ENCODE results near the gene AGBL1. TPM values are rescaled to one million over a fixed set of nuclear protein-coding genes. Genes with fewer than 3 reads are reported as not detected.

The AGBL1 gene
- total RNA-seq, 1 experiment from 2014 or later: not detected

DNA sequence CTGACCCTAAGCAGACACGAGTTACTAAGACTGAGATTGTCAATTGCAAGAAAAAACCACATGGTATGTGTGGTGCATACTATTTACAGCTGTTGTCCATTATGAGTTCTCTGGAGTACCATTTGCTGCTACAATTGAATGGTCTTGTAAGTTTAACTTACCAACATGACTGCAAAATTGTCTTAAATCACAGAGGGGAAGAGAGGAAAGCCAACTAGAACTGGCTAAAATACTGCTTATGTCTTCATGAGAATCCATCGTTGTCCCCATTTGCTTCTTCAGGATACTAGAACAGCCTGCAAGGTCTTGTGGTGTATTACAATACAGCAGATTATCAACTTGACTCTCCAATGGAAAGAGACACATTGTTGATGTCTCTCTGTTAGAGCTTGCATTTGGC, 313.2 kb downstream of the AGBL1 start:
- no peaks in the 10 kb centered on the region for H3K27me3 ChIP-seq (ENCODE audit: low read length)
- no peaks in the 10 kb centered on the region for H3K4me1 ChIP-seq (ENCODE audit: low read length)
- no peaks in the 10 kb centered on the region for H3K36me3 ChIP-seq (ENCODE audit: insufficient read depth, low read length)
- no peak overlapping the region for H3K27ac ChIP-seq (ENCODE audit: low read length)
- no peak overlapping the region for H3K9ac ChIP-seq (ENCODE audit: low read length)
- H4K20me1 ChIP-seq (ENCODE audit: insufficient read depth, low read depth, low read length): no peaks in the 10 kb centered on the region
- no peak overlapping the region for H3K4me3 ChIP-seq (ENCODE audit: low read length)
- H3K9me3 ChIP-seq (ENCODE audit: low read length): no peaks in the 10 kb centered on the region
- no peaks in the 10 kb centered on the region for H3K9me2 ChIP-seq (replicated peaks; ENCODE audit: insufficient read depth, low read length)
- no peak overlapping the region for H3K4me2 ChIP-seq (ENCODE audit: low read depth, low read length, poor library complexity, severe bottlenecking)
- H2AFZ ChIP-seq (ENCODE audit: low read length): no peak overlapping the region
- no peaks in the 10 kb centered on the region for H3K79me2 ChIP-seq (ENCODE audit: low read length)
- no peak for DNase-seq

- H3K27ac ChIP-seq (ENCODE audit: low read length): no peak overlapping the region
Observed at GRCh38 chr15:86394866-86395265, 315.2 kb downstream of the AGBL1 start.

DNA sequence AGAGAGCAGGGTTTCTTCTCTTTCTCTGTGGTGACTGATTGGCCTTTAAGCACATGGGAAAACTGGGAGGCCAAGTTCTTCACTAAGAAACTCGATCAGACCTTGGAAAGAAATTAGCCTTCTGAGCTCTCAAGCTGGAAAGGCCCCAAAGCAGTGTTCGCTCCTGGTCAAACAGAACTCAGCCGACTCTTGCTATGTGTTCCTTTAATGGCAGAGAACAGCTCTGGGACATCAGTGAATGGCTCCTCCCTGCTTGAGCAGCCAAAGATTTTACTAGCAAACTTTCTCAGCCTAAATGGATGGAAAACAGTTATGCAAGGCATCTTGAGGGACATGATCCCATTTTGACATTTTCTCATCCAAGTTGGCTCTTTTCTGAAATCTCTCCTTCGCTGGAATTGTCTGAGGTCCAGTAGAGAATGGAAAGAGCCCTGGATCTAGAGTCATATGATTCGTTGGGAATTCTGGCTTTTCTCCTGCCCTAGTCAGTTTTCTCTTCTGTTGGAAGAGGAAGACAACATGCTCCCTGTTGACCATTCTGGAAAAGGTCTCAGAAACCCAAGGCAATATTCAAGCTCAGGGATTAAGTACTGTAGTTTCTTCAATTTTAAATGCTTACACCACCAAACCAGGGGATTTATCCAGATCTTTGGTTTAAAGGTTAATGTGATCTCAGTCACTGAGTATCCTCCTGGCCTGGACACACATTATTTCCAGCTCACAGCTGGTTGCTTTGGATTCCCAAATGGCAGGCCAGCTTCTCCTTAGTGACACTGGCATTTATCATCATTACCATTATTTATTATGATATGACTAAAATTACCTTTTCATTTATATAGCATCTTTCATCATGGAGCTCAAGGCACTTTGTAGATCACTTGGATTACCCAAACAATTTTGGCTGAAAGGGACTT, 319.6 kb downstream of the AGBL1 start:
- no peak for DNase-seq
- Histone ChIP-seq H3K9ac (ENCODE audit: low read length) (no peak overlapping the region), H3K4me3 (ENCODE audit: low read length) (no peak overlapping the region), H4K20me1 (ENCODE audit: insufficient read depth, low read depth, low read length) (no peaks in the 10 kb centered on the region), H3K27me3 (ENCODE audit: low read length) (no peaks in the 10 kb centered on the region), H2AFZ (ENCODE audit: low read length) (no peak overlapping the region), H3K36me3 (ENCODE audit: insufficient read depth, low read length) (no peaks in the 10 kb centered on the region), H3K27ac (ENCODE audit: low read length) (no peak overlapping the region), H3K4me2 (ENCODE audit: low read depth, low read length, poor library complexity, severe bottlenecking) (no peak overlapping the region), H3K9me3 (ENCODE audit: low read length) (no peaks in the 10 kb centered on the region), H3K4me1 (ENCODE audit: low read length) (no peaks in the 10 kb centered on the region), H3K79me2 (ENCODE audit: low read length) (no peaks in the 10 kb centered on the region), H3K9me2 (replicated peaks; ENCODE audit: insufficient read depth, low read length) (no peaks in the 10 kb centered on the region)

More at GRCh38 chr15:86394866-86395265, 315.2 kb downstream of the AGBL1 start:
- Histone ChIP-seq H3K9ac (ENCODE audit: low read length) (no peak overlapping the region), H2AFZ (ENCODE audit: low read length) (no peak overlapping the region), H3K4me3 (ENCODE audit: low read length) (no peak overlapping the region), H3K27me3 (ENCODE audit: low read length) (no peaks in the 10 kb centered on the region), H3K4me2 (ENCODE audit: low read depth, low read length, poor library complexity, severe bottlenecking) (no peak overlapping the region), H3K79me2 (ENCODE audit: low read length) (no peaks in the 10 kb centered on the region), H3K9me2 (replicated peaks; ENCODE audit: insufficient read depth, low read length) (no peaks in the 10 kb centered on the region), H3K4me1 (ENCODE audit: low read length) (no peaks in the 10 kb centered on the region), H3K9me3 (ENCODE audit: low read length) (no peaks in the 10 kb centered on the region), H4K20me1 (ENCODE audit: insufficient read depth, low read depth, low read length) (no peaks in the 10 kb centered on the region), H3K36me3 (ENCODE audit: insufficient read depth, low read length) (no peaks in the 10 kb centered on the region)
- DNase-seq: no peak

GRCh38 chr15:86403221-86403620, 323.6 kb downstream of the AGBL1 start:
- H3K79me2 ChIP-seq (ENCODE audit: low read length): no peaks in the 10 kb centered on the region
- no peak overlapping the region for H3K4me3 ChIP-seq (ENCODE audit: low read length)
- no peak for DNase-seq
- no peaks in the 10 kb centered on the region for H3K36me3 ChIP-seq (ENCODE audit: insufficient read depth, low read length)
- H3K4me2 ChIP-seq (ENCODE audit: low read depth, low read length, poor library complexity, severe bottlenecking): no peak overlapping the region
- no peaks in the 10 kb centered on the region for H3K9me3 ChIP-seq (ENCODE audit: low read length)
- H3K27ac ChIP-seq (ENCODE audit: low read length): no peak overlapping the region
- H3K9ac ChIP-seq (ENCODE audit: low read length): no peak overlapping the region
- no peaks in the 10 kb centered on the region for H3K4me1 ChIP-seq (ENCODE audit: low read length)
- no peaks in the 10 kb centered on the region for H4K20me1 ChIP-seq (ENCODE audit: insufficient read depth, low read depth, low read length)
- no peak overlapping the region for H2AFZ ChIP-seq (ENCODE audit: low read length)
- no peaks in the 10 kb centered on the region for H3K27me3 ChIP-seq (ENCODE audit: low read length)
- no peaks in the 10 kb centered on the region for H3K9me2 ChIP-seq (replicated peaks; ENCODE audit: insufficient read depth, low read length)

DNA sequence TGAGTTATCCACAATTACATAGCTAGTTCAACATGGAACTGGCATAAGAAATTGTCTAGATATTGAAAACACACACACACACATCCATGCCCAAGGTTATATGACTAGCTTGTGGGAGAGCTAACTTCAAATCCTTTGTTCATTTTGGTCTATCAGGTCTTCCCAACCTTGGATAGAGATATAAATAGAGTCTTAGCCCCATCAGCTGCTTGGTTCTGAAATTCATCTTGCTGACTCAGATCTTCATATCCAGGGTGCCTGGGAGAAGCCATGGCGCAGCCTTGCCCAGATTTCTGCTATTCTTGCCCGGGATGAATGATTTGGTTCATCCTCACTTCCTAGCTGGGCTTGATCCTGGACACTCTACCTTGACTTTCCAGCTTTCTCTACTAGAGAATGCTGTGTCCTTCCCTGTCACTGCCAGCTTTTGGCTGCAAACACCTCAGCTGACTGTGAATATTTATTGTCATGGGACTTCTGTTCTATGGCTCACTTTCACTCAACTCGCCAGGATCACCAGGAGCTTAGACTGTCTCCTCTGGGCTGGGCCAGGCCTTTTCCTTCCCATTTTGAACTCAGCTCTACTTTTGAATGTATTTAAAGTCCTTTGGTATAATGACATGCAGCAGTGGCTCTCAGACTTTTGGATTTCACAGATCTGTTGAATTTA, 324.4 kb downstream of the AGBL1 start:
- Histone ChIP-seq H4K20me1 (ENCODE audit: insufficient read depth, low read depth, low read length) (no peaks in the 10 kb centered on the region), H3K4me2 (ENCODE audit: low read depth, low read length, poor library complexity, severe bottlenecking) (no peak overlapping the region), H3K27me3 (ENCODE audit: low read length) (no peaks in the 10 kb centered on the region), H3K4me3 (ENCODE audit: low read length) (no peak overlapping the region), H3K9me3 (ENCODE audit: low read length) (no peaks in the 10 kb centered on the region), H3K36me3 (ENCODE audit: insufficient read depth, low read length) (no peaks in the 10 kb centered on the region), H3K27ac (ENCODE audit: low read length) (no peak overlapping the region), H3K4me1 (ENCODE audit: low read length) (no peaks in the 10 kb centered on the region), H3K9ac (ENCODE audit: low read length) (no peak overlapping the region), H2AFZ (ENCODE audit: low read length) (no peak overlapping the region), H3K79me2 (ENCODE audit: low read length) (no peaks in the 10 kb centered on the region), H3K9me2 (replicated peaks; ENCODE audit: insufficient read depth, low read length) (no peaks in the 10 kb centered on the region)
- DNase-seq: no peak

GRCh38 chr15:86408261-86408660, 328.6 kb downstream of the AGBL1 start:
- Histone ChIP-seq H3K4me1 (ENCODE audit: low read length) (no peaks in the 10 kb centered on the region), H3K27me3 (ENCODE audit: low read length) (no peaks in the 10 kb centered on the region), H2AFZ (ENCODE audit: low read length) (no peak overlapping the region), H3K9ac (ENCODE audit: low read length) (no peak overlapping the region), H3K36me3 (ENCODE audit: insufficient read depth, low read length) (no peaks in the 10 kb centered on the region), H3K4me2 (ENCODE audit: low read depth, low read length, poor library complexity, severe bottlenecking) (no peak overlapping the region), H3K79me2 (ENCODE audit: low read length) (no peaks in the 10 kb centered on the region), H3K27ac (ENCODE audit: low read length) (no peak overlapping the region), H3K9me3 (ENCODE audit: low read length) (no peaks in the 10 kb centered on the region), H4K20me1 (ENCODE audit: insufficient read depth, low read depth, low read length) (no peaks in the 10 kb centered on the region), H3K9me2 (replicated peaks; ENCODE audit: insufficient read depth, low read length) (no peaks in the 10 kb centered on the region), H3K4me3 (ENCODE audit: low read length) (no peak overlapping the region)
- DNase-seq: no peak

DNA sequence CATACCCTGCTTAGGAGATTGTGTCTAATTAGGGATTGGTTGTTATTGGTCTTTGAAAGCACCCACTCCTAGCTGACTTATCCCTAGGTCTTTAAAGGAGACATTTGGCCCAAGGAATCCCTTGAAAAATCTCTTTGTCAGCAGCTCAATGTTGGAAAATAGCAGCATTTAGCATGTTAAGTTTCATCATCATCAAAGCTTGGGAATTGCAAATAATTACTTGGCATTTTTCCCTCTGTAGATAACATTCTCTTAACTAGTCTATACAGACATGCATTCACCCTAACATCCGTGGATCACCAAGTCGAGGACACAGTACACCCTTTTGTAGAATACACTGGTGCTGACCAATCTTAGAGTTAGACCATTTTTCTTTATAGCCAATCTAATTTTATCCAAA, 332.2 kb downstream of the AGBL1 start:
- H3K27me3 ChIP-seq (ENCODE audit: low read length): 0 out of 2 replicates have a peak, but pooled peaks cover 3% of the 10 kb centered on the region
- no peak overlapping the region for H3K9ac ChIP-seq (ENCODE audit: low read length)
- H3K4me3 ChIP-seq (ENCODE audit: low read length): no peak overlapping the region
- no peaks in the 10 kb centered on the region for H3K4me1 ChIP-seq (ENCODE audit: low read length)
- no peak overlapping the region for H3K27ac ChIP-seq (ENCODE audit: low read length)
- no peaks in the 10 kb centered on the region for H3K36me3 ChIP-seq (ENCODE audit: insufficient read depth, low read length)
- H3K9me3 ChIP-seq (ENCODE audit: low read length): peaks cover 2% of the 10 kb centered on the region; the same call in 1 of the 2 replicates
- H2AFZ ChIP-seq (ENCODE audit: low read length): no peak overlapping the region
- no peaks in the 10 kb centered on the region for H3K79me2 ChIP-seq (ENCODE audit: low read length)
- no peak for DNase-seq
- H3K9me2 ChIP-seq (replicated peaks; ENCODE audit: insufficient read depth, low read length): no peaks in the 10 kb centered on the region; the same call in 1 of the 2 replicates
- no peak overlapping the region for H3K4me2 ChIP-seq (ENCODE audit: low read depth, low read length, poor library complexity, severe bottlenecking)
- H4K20me1 ChIP-seq (ENCODE audit: insufficient read depth, low read depth, low read length): no peaks in the 10 kb centered on the region

DNA sequence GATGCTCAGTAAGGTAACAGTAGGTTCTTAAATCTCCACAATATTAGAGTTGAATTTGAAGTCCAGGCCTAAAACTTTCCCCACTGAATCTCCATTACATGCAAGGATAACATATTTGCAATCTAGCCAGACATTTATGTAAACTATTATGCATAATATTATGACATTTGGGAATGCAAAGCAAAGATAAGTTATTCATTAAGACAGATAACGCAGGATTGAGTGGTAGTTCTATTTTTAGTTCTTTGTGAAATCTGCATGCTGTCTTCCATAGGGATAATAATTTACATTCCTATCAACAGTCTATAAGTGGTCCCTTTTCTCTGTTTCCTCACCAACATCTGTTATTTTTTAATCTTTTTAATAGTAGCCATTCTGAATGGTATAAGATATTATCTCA, 333.5 kb downstream of the AGBL1 start:
- no peak overlapping the region for H3K4me2 ChIP-seq (ENCODE audit: low read depth, low read length, poor library complexity, severe bottlenecking)
- no peak overlapping the region for H3K27ac ChIP-seq (ENCODE audit: low read length)
- no peaks in the 10 kb centered on the region for H3K4me1 ChIP-seq (ENCODE audit: low read length)
- H3K4me3 ChIP-seq (ENCODE audit: low read length): no peak overlapping the region
- DNase-seq: no peak
- H3K9me2 ChIP-seq (replicated peaks; ENCODE audit: insufficient read depth, low read length): no peaks in the 10 kb centered on the region; the same call in 1 of the 2 replicates
- H2AFZ ChIP-seq (ENCODE audit: low read length): no peak overlapping the region
- H3K79me2 ChIP-seq (ENCODE audit: low read length): no peaks in the 10 kb centered on the region
- H3K36me3 ChIP-seq (ENCODE audit: insufficient read depth, low read length): no peaks in the 10 kb centered on the region
- H3K9ac ChIP-seq (ENCODE audit: low read length): no peak overlapping the region
- peaks cover 2% of the 10 kb centered on the region; the same call in 1 of the 2 replicates for H3K9me3 ChIP-seq (ENCODE audit: low read length)
- H3K27me3 ChIP-seq (ENCODE audit: low read length): 0 out of 2 replicates have a peak, but pooled peaks cover 3% of the 10 kb centered on the region
- H4K20me1 ChIP-seq (ENCODE audit: insufficient read depth, low read depth, low read length): no peaks in the 10 kb centered on the region
